GM12878 (cell line): ENCODE data around the gene CCBE1.

Source experiments
- BACH1 ChIP-seq: fragments of 450-650 bp; IDR thresholded peaks from 2 replicates; pipeline ENCODE4 v1.6.1; 2017; ENCODE audit warnings: mild to moderate bottlenecking, borderline replicate concordance
- TF ChIP-seq, protein P1 (sequence below), 3 experiments: IDR thresholded peaks in 2 of 3; conservative IDR thresholded peaks in 1 of 3; 2 replicates each; pipeline ENCODE4 v1.5.1; 2011; ENCODE audit warnings: low read depth in 3 of 3, low read length in 3 of 3, mild to moderate bottlenecking in 3 of 3, control low read depth in 2 of 3, moderate library complexity in 2 of 3, inconsistent platforms in 1 of 3, mixed read lengths in 1 of 3; ENCODE audit not compliant: control insufficient read depth in 2 of 3, insufficient read depth in 1 of 3; ENCODE audit errors: extremely low read depth in 1 of 3

GRCh38 chr18:59624369-59624765 is 72.9 kb downstream of the CCBE1 start:
- no peak for TF ChIP-seq BACH1
- TF ChIP-seq, protein P1, sequence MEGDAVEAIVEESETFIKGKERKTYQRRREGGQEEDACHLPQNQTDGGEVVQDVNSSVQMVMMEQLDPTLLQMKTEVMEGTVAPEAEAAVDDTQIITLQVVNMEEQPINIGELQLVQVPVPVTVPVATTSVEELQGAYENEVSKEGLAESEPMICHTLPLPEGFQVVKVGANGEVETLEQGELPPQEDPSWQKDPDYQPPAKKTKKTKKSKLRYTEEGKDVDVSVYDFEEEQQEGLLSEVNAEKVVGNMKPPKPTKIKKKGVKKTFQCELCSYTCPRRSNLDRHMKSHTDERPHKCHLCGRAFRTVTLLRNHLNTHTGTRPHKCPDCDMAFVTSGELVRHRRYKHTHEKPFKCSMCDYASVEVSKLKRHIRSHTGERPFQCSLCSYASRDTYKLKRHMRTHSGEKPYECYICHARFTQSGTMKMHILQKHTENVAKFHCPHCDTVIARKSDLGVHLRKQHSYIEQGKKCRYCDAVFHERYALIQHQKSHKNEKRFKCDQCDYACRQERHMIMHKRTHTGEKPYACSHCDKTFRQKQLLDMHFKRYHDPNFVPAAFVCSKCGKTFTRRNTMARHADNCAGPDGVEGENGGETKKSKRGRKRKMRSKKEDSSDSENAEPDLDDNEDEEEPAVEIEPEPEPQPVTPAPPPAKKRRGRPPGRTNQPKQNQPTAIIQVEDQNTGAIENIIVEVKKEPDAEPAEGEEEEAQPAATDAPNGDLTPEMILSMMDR (IDR thresholded peaks at IDR 0.05 in 2 of 3, conservative IDR thresholded peaks at IDR 0.05 in 1 of 3; ENCODE audit: control insufficient read depth in 2 of 3, extremely low read depth in 1 of 3, insufficient read depth in 1 of 3, low read depth in 3 of 3, low read length in 3 of 3) = no peak
